Measurements from ENCODE around the gene KLK4. TPM values are rescaled to one million over a fixed set of nuclear protein-coding genes. Genes with fewer than 3 reads are reported as not detected.

The KLK4 gene
- polyA plus RNA-seq, 1 of the 3 experiments (the other 2 are of a cell fraction): not detected

DNA sequence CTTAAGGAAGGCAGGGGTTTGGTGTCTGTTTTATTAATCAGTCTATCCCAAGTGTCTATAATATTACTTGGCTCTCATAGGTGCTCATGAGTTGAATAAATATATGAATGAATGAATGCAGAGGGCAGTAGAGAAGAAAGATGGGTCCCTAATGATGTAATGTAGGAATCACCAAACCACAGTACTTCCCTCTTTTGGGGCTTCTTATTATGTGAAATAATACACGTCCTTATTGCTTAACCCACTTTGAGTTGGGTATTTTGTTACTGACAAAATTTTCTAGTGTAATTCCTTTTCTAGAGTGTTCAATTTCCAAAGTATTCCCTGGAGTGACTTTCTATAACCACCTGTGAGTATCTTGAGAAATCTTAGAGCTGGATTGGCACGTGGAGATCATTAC is 28.4 kb upstream of the KLK4 start:
- Histone ChIP-seq H3K9ac (no peak overlapping the region), H3K4me3 (ENCODE audit: low read depth in 2 of 2, low read length in 1 of 2) (no peak overlapping the region), H2AFZ (ENCODE audit: low read depth) (no peak overlapping the region), H3K79me2 (ENCODE audit: insufficient read depth) (no peaks in the 10 kb centered on the region), H3K4me2 (no peak overlapping the region), H3K27ac (ENCODE audit: low read depth in 2 of 2, low read length in 1 of 2) (no peak overlapping the region), H3K36me3 (replicated peaks in 1 of 2; ENCODE audit: control insufficient read depth in 1 of 2, insufficient read depth in 2 of 2, low read length in 1 of 2) (no peaks in the 10 kb centered on the region), H4K20me1 (ENCODE audit: insufficient read depth) (no peaks in the 10 kb centered on the region), H3F3A (replicated peaks; ENCODE audit: insufficient read depth) (no peaks in the 10 kb centered on the region), H3K27me3 (ENCODE audit: insufficient read depth) (peaks cover 22% of the 10 kb centered on the region; the same call in 1 of the 2 replicates), H3K9me2 (no peaks in the 10 kb centered on the region), H3K9me3 (no peaks in the 10 kb centered on the region), H3K4me1 (ENCODE audit: control insufficient read depth in 1 of 2, insufficient read depth in 2 of 2, low read depth in 1 of 2, low read length in 1 of 2) (no peaks in the 10 kb centered on the region)
- TF ChIP-seq RCOR1 (IDR thresholded peaks at IDR 0.05; ENCODE audit: low read length) (no peak), ELF1 (IDR thresholded peaks at IDR 0.05) (no peak), TEAD4 (IDR thresholded peaks at IDR 0.05; ENCODE audit: borderline replicate concordance, insufficient read depth) (no peak), NRF1 (IDR thresholded peaks at IDR 0.05; ENCODE audit: low read depth, low read length) (no peak), TAF1 (IDR thresholded peaks at IDR 0.05; ENCODE audit: borderline replicate concordance, low read depth, low read length) (no peak)
- 3% methylated on average over 2 of the region's 2 CpGs for WGBS (ENCODE audit: low lambda C conversion rate)
- ChIA-PET POLR2A (no interaction called here), CTCF (interaction anchor here (2.7 to 3.8 kb wide), 2 partner anchors 10 to 17 kb away, joined by 11 to 16 read pairs; no protein-coding TSS in a partner anchor)
- DNase-seq: no peak

DNA sequence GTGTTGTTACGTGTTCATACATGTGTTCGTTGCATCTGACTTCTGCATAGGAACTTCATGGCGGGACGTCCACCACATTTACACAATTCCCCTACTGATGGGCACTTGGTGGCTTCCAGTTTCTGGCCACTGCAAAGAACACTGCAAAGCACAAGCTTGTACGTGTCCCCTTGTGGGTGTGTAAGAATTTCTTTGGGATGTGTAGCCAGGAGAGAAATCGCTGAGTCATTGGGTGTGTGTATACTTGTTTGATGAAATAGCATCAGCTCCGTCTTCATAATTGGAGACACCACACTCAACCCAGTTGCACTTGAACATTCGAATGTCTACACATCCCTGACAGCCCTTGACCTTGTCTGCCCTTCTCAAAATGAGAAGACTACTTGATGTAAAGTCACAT is 22.4 kb upstream of the KLK4 start:
- no peaks in the 10 kb centered on the region for H4K20me1 ChIP-seq (ENCODE audit: insufficient read depth)
- H3K4me1 ChIP-seq (ENCODE audit: control insufficient read depth in 1 of 2, insufficient read depth in 2 of 2, low read depth in 1 of 2, low read length in 1 of 2): no peaks in the 10 kb centered on the region
- CTCF ChIA-PET: interaction anchor here (3.6 kb wide), 1 partner anchor 11 kb away, joined by 24 read pairs; no protein-coding TSS in a partner anchor
- POLR2A ChIA-PET: no interaction called here
- H3F3A ChIP-seq (replicated peaks; ENCODE audit: insufficient read depth): no peaks in the 10 kb centered on the region
- H3K4me2 ChIP-seq: no peak overlapping the region
- H3K79me2 ChIP-seq (ENCODE audit: insufficient read depth): no peaks in the 10 kb centered on the region
- H3K36me3 ChIP-seq (replicated peaks in 1 of 2; ENCODE audit: control insufficient read depth in 1 of 2, insufficient read depth in 2 of 2, low read length in 1 of 2): no peaks in the 10 kb centered on the region
- no peak for DNase-seq
- H3K4me3 ChIP-seq (ENCODE audit: low read depth in 2 of 2, low read length in 1 of 2): no peak overlapping the region
- H3K9me2 ChIP-seq: no peaks in the 10 kb centered on the region
- TF ChIP-seq RFX5 (IDR thresholded peaks at IDR 0.05; ENCODE audit: low read length) (no peak), POLR2AphosphoS5 (IDR thresholded peaks at IDR 0.05; ENCODE audit: low read depth, low read length) (no peak)
- no peak overlapping the region for H2AFZ ChIP-seq (ENCODE audit: low read depth)
- H3K9me3 ChIP-seq: no peaks in the 10 kb centered on the region
- H3K9ac ChIP-seq: no peak overlapping the region
- 27% methylated on average over 8 of the region's 8 CpGs for WGBS (ENCODE audit: low lambda C conversion rate)
- H3K27me3 ChIP-seq (ENCODE audit: insufficient read depth): peaks cover 37% of the 10 kb centered on the region; the same call in 1 of the 2 replicates
- no peak overlapping the region for H3K27ac ChIP-seq (ENCODE audit: low read depth in 2 of 2, low read length in 1 of 2)

DNA sequence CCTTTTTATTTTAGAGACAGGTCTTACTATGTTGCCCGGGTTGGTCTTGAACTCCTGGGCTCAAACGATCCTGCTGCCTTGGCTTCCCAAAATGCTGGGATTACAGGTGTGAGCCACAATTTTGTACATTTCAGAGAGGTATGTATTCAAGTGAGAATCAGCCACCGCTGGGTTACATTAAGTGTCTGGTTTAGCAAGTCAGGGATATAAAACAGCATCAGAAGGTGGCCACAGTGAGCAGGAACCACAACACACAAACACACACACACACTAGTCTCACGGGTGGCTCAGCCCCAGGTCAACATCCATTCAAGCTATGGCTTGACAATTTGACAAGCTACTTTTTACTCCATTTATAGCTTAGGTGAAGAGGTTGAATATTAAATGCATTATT is 21.5 kb upstream of the KLK4 start:
- 7% methylated on average over 4 of the region's 4 CpGs for WGBS (ENCODE audit: low lambda C conversion rate)
- ChIA-PET CTCF (no interaction called here), POLR2A (no interaction called here)
- no peaks in the 10 kb centered on the region for H3K9me3 ChIP-seq
- H3K27me3 ChIP-seq (ENCODE audit: insufficient read depth): peaks cover 43% of the 10 kb centered on the region; the same call in 1 of the 2 replicates
- no peak overlapping the region for H3K9ac ChIP-seq
- no peak for DNase-seq
- no peaks in the 10 kb centered on the region for H3F3A ChIP-seq (replicated peaks; ENCODE audit: insufficient read depth)
- no peaks in the 10 kb centered on the region for H3K36me3 ChIP-seq (replicated peaks in 1 of 2; ENCODE audit: control insufficient read depth in 1 of 2, insufficient read depth in 2 of 2, low read length in 1 of 2)
- no peaks in the 10 kb centered on the region for H3K4me1 ChIP-seq (ENCODE audit: control insufficient read depth in 1 of 2, insufficient read depth in 2 of 2, low read depth in 1 of 2, low read length in 1 of 2)
- no peaks in the 10 kb centered on the region for H4K20me1 ChIP-seq (ENCODE audit: insufficient read depth)
- H3K27ac ChIP-seq (ENCODE audit: low read depth in 2 of 2, low read length in 1 of 2): no peak overlapping the region
- H3K79me2 ChIP-seq (ENCODE audit: insufficient read depth): no peaks in the 10 kb centered on the region
- no peak for TF ChIP-seq FOXM1 (IDR thresholded peaks at IDR 0.05; ENCODE audit: low read depth)
- no peak for TF ChIP-seq NRF1 (IDR thresholded peaks at IDR 0.05; ENCODE audit: low read depth, low read length)
- TF ChIP-seq, protein P1, sequence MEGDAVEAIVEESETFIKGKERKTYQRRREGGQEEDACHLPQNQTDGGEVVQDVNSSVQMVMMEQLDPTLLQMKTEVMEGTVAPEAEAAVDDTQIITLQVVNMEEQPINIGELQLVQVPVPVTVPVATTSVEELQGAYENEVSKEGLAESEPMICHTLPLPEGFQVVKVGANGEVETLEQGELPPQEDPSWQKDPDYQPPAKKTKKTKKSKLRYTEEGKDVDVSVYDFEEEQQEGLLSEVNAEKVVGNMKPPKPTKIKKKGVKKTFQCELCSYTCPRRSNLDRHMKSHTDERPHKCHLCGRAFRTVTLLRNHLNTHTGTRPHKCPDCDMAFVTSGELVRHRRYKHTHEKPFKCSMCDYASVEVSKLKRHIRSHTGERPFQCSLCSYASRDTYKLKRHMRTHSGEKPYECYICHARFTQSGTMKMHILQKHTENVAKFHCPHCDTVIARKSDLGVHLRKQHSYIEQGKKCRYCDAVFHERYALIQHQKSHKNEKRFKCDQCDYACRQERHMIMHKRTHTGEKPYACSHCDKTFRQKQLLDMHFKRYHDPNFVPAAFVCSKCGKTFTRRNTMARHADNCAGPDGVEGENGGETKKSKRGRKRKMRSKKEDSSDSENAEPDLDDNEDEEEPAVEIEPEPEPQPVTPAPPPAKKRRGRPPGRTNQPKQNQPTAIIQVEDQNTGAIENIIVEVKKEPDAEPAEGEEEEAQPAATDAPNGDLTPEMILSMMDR (IDR thresholded peaks at IDR 0.05): no peak
- TF ChIP-seq ELF1 (IDR thresholded peaks at IDR 0.05): no peak
- TF ChIP-seq SMC3 (IDR thresholded peaks at IDR 0.05; ENCODE audit: low read depth, low read length): no peak
- no peak for TF ChIP-seq JUND (IDR thresholded peaks at IDR 0.05)
- no peak for TF ChIP-seq SIN3A (IDR thresholded peaks at IDR 0.05; ENCODE audit: borderline replicate concordance, low read depth, low read length)
- TF ChIP-seq FOXJ3 (CRISPR knock-in tag; IDR thresholded peaks at IDR 0.05): no peak
- no peak for TF ChIP-seq RXRA (IDR thresholded peaks at IDR 0.05; ENCODE audit: borderline replicate concordance, low read depth)
- TF ChIP-seq, protein P2, sequence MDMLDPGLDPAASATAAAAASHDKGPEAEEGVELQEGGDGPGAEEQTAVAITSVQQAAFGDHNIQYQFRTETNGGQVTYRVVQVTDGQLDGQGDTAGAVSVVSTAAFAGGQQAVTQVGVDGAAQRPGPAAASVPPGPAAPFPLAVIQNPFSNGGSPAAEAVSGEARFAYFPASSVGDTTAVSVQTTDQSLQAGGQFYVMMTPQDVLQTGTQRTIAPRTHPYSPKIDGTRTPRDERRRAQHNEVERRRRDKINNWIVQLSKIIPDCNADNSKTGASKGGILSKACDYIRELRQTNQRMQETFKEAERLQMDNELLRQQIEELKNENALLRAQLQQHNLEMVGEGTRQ (IDR thresholded peaks at IDR 0.05; ENCODE audit: borderline replicate concordance, low read depth, low read length): no peak
- TF ChIP-seq POLR2AphosphoS5 (IDR thresholded peaks at IDR 0.05; ENCODE audit: low read depth, low read length): no peak
- H3K4me3 ChIP-seq (ENCODE audit: low read depth in 2 of 2, low read length in 1 of 2): no peak overlapping the region
- no peak overlapping the region for H3K4me2 ChIP-seq
- H2AFZ ChIP-seq (ENCODE audit: low read depth): no peak overlapping the region
- H3K9me2 ChIP-seq: no peaks in the 10 kb centered on the region

Measured in SK-N-SH (cell line).